GM11168 (cell line): ENCODE results near the gene RB1.
"Not testable (repeated sequence)": the region's sequence is repeated elsewhere in the genome, so short reads cannot be mapped to it uniquely, and the experiment has no call there.

Experiments used
- in situ Hi-C: fragments of 300-500 bp; cut with MboI; formaldehyde crosslinking; loops from one replicate; pipeline ENCODE4 v1.12.0; 2022; ENCODE audit warnings: low sequenced_read_pairs; ENCODE audit not compliant: unreplicated experiment

The RB1 gene

DNA sequence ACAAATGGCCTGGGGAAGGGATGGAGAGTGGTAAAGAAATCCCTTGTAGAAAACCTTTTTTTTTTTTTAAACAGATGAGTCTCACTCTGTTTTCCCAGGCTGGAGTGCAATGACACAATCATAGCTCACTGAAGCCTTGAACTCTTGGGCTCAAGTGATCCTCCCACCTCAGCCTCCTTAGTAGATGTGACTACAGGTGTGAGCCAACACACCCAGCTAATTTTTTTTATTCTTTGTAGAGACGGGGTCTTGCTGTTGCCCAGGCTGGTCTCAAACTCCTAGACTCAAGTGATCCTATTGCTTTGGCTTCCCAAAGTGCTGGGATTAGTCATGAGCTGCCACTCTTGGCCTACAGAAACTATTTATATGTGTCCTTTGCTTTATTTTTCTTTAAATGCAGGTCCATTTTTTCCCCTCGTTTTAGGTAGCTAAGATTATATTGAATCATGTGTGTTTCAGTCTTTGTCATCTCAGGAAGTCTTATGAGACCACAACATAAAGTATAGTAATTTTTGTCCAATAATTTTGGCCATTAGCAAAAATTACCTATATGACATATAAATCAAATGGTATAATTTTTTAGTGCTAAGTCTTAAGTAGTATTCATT, 98.9 kb downstream of the RB1 start:
- in situ Hi-C loops = no loop called here

DNA sequence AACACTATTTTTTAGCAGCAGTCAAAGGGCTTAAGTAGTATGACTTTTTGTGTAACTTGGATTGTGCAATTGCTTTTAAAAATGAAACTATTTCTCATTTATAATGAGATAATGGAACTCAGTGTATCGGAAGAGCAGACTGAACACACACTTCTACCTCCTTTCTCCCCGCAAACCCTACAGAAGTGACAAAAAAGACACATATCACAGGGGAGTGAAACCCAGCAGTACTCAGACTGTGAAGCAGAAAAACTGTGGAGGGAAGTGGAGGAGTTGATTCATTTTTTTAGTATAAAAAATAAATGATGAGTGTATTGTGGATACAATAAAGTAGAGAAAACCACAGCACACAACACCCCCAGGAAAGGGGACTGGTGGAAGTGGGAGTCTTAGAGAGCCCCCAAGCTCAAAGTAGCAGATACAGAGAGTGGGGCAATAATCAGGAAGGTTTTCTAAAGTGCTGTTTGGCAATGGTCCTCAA, 99.6 kb downstream of the RB1 start:
- in situ Hi-C loops = no loop called here

DNA sequence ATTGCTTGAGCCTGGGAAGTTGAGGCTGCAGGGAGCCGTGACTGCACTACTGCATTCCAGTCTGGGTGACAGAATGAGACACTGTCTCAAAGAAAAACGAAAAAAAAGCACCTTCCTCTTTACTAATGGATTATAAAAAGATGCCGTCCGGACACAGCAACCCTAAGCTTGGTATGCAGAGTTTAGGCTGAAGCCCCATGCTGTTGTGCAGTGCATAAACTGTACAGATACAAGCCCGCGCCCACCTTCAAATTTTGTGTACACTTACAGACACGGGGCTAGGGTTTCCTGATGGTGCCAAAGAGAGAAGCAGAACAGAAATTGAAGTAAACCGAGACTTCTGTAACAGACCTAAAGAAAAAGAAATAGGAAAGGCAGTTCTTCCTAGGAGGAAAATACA, 100.4 kb downstream of the RB1 start:
- in situ Hi-C loops = no loop called here

DNA sequence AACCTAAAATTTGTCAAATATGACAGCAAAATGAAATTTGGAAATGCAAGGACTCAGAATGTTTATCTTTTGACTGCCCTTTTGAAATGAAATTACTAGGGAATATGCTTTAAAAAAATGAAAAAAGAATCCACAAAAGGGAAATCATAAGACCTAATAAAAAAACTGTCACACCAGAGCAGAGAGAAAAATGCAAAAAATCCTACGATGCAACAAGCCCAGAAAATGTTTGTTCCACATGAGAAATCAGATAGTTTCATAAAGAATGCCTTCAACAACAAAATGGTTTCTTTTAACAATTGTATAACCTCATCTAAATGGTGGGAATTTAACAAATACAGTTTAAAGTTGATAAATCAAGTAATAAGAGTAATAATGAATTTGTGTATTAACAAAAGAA, 101.4 kb downstream of the RB1 start:
- in situ Hi-C loops = no loop called here

DNA sequence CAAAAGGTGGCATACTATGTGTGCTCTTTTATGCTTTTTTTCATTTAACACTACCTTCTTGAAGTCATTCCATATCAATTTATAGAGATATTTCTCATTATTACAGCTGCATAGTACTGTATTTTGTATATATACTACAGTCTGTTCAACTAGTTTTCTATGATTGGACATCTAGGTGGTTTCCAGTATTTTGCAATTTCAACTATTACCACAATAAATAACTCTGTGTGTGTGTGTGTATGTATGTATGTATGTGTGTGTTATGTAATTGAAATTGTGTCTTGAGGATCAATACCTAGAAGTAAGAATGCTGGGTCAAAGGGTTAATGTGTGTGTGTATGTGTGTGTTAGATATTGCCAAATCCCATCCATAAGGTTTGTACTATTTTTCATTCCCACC, 102.3 kb downstream of the RB1 start:
- in situ Hi-C loops = no loop called here

DNA sequence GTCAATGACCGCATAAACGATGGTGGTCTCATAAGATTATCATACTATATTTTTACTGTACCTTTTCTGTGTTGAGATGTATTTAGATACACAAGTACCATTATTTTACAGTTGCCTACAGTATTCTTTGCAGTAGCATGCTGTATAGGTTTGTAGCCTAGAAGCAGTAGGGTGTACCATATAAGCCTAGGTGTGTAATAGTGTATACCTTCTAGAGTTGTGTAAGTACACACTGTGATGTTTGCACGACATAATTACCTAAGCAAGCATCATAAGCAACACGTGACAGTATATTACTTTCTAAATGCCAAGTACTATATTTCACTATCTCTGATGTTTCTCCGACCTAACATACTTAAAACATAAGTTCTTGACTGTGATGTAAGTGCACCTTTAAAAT, 106.6 kb downstream of the RB1 start:
- in situ Hi-C loops = loop anchor here (5.0 kb wide), 1 partner anchor 167 kb away; no protein-coding TSS in a partner anchor

DNA sequence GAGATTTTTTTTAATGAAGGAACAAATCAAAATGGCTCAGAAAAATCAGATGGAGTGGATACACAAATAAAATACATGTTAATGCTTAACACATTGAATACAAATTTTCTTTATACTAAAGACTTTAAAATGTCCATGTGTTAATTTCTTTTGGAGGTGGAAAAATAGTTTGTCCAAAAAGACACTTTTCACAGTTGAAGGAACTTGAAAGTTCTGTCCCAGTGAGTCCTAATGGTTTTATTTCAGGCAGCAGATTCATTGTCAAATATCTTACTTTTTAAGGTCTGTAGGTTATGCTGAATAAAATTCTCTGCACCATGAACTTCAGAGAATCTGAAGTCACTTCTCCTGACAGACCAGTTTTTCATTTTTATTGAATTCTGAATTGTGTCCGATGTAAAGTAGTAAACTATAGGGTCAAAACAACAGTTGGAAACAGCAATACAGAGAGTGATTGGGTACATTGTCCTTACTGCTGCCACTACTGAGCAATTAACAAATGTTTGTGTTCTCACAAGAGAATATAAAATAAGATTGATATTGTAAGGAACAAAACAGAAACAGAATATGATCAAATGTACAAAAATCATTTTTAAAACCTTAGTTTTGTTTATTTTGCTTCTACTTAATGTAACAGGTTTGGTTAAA, 107.7 kb downstream of the RB1 start:
- in situ Hi-C loops = loop anchor here (5.0 kb wide), 1 partner anchor 166 kb away; no protein-coding TSS in a partner anchor

DNA sequence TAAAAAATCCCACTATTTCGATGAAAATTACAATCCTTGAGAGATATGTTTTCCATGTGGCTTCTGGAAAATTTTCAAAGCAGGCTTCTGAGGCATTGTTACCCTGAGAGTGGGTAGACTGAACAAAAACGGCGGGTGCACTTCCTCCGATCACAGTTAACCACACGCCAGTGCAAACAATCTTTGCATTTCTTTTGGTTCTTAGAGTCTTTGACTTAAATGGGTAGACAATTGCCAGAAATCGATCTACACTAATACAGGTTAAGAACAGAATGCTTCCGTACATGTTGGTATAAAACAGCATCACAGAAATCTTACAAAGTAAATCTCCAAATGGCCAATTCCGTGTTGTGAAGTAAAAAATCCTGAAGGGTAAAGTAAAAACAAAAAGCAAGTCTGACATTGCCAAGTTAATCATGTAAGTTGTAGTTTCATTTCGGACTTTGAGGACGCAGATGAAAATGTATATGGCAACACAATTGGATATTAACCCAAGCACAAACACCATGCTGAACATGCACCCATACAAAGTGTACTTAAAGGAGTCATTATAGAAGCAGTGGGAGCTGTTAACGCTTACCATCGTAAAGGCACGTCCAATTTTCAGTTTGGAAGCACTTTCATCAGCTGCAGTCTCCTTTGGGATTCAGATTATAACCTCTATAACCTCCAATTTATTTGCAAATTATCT, 108.4 kb downstream of the RB1 start:
- in situ Hi-C loops = loop anchor here (5.0 kb wide), 1 partner anchor 165 kb away; no protein-coding TSS in a partner anchor

DNA sequence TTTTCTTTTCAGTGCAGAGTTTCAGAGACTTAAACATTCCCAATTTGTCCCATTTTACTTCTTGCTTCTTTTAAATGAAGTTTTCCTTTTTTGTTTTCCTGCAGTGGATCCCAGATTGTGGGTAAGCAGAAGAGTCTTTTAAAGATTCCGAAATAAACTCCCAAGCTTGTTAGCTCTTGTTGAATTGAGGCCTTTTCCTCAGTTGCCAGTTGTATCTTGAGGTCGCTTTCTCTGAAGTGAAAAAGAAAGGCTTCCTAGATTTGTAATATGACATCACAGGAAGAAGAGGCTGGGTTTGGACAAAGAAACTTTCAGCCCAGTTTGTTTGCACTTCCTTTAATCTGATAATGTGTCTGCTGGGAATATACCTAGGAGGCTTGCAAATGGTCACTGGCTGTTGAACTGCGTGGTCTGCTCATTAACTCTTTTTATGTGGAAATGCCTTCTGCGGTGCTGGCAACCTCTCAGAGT, 109.4 kb downstream of the RB1 start, which contains the start of gene LPAR6:
TSS of gene LPAR6 (minus strand) at position 233 of the 471 bp plus-strand sequence. CDS start 690 bp downstream, outside the sequence.
- in situ Hi-C loops = loop anchor here (5.0 kb wide), 1 partner anchor 164 kb away; no protein-coding TSS in a partner anchor

DNA sequence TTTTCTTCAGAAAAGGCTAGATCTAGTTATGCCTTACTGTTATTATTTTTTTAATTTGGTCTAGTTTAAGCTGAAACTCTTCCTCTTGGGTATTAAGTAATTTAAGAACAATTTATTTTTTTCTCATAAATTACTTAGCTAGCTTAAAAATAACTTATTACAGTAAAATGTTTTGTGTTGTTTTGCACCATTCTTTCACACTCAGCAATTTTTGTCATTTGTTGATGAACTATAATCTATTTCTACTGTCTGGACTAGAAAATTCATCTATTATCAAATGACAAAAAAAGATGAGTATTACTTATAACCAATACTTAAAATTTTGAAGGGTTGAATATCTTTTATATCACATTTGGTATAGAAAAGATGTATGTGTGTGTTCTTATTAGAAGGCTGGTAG, 111.0 kb downstream of the RB1 start:
- in situ Hi-C loops = loop anchor here (5.0 kb wide), 1 partner anchor 163 kb away; no protein-coding TSS in a partner anchor

DNA sequence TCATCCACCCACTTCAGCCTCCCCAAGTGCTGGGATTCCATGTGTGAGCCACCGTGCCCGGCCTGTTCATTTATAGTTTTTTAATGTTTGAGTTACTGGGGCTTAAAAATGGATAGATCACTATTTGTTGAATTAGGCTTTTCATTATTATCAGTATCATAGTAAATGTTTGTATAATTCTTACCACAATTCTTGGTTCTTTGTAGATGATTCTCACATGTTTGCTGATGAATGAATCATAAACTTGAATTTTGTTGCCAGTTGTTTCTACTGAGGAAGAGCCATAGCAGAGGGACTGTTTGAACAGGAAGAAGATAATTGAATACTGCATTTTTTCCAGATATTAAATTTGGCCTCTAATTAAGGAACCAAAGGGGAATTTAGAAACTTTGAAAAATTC, 112.0 kb downstream of the RB1 start:
- in situ Hi-C loops = no loop called here

DNA sequence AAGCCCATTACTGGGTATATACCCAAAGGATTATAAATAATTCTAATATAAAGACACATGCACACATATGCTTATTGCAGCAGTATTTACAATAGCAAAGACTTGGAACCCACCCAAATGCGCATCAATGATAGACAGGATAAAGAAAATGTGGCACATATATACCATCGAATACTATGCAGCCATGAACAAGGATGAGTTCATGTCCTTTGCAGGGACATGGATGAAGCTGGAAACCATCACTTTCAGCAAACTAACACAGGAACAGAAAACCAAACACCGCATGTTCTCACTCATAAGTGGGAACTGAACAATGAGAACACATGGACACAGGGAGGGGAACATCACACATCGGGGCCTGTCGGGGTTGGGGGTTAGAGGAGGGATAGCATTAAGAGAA, 118.5 kb downstream of the RB1 start:
- in situ Hi-C loops = not testable (repeated sequence)

DNA sequence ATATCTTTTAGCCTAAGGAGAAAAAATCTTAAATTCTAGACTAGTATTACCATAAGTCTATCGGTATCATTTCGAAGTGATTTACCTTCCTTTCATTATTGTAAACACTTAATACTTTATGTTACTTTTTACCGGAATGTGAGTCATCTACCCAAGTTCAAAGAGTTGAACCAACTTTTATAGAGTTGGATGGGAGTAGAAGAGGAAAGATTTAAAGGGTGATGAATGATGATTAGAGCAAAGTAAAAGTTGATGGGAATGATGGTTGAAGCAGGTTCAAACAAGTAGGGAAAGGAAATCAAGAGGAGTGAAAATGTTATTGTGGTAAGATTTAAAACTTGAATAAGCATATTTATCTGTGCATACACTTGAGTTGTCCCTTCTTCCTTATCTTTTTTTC, 120.7 kb downstream of the RB1 start:
- in situ Hi-C loops = no loop called here

DNA sequence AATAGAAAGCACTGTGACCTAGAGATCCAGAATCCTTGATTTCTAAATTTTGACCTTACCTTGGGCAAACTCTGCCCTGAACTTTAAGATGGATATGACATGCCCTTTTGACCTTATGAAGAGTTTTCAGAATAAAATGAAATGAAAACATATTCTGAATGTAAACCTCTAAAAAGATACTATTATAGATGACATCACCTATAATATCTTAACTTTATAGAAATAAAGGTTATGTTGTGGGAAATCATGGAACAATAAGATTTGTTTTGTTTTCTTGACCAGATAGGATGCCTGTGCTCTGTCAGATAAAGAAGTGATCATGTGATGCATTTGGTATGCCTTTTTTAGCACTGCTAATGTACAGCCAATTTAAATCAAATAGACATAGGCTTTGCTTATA, 122.5 kb downstream of the RB1 start:
- in situ Hi-C loops = no loop called here

DNA sequence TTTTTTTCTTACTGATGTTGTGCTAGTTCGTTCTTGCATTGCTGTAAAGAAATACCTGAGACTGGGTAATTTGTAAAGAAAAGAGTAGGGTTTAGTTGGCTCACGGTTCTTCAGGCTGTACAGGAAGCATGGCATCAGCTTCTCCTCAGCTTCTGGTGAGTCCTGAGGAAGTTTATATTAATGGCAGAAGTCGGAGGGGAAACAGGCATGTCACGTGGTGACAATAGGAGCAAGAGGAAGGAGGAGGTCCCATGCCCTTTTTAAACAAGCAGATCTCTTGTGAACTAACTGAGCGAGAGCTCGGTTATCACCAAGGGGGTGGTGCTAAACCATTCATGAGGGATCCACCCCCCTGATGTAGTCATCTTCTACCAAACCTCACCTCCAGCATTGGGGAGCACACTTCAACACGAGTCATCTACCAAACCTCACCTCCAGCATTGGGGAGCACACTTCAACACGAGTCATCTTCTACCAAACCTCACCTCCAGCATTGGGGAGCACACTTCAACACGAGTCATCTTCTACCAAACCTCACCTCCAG, 123.3 kb downstream of the RB1 start:
- in situ Hi-C loops = not testable (repeated sequence)

DNA sequence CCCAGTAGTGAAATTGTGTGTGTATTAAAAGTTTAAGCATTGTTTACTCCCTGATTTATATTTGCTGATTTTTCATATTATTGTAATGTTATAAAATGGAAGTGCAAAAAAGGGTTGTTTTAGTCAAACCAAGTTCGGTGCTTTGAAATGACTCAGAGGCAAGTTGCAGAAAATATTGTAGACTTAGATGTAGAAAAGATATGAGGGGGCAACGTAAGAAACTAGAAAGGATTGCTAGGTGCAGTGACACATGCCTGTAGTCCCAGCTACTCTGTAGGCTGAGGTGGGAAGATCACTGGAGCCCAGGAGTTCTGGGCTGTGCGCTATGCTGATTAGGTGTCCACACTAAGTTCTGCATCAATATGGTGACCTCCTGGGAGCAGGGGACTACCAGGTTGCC, 125.5 kb downstream of the RB1 start:
- in situ Hi-C loops = no loop called here

DNA sequence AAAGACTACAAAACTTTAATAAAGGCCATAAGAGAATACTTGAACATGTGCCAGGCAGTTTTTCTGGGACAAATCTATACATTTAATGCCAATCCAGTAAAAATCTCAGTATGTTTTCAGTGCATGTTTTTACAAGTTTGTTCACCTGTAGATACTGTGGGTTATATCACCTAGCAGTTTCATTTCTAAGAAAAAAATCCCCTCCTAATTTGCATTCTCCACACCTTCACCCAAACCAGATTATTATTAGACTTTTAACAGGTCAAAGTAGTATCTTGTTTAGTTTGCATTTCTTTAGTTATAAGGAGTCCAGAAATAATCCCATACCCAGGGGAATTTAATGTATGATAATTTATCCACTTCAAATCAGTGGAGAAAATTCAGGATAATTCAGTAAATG, 126.3 kb downstream of the RB1 start:
- in situ Hi-C loops = no loop called here

DNA sequence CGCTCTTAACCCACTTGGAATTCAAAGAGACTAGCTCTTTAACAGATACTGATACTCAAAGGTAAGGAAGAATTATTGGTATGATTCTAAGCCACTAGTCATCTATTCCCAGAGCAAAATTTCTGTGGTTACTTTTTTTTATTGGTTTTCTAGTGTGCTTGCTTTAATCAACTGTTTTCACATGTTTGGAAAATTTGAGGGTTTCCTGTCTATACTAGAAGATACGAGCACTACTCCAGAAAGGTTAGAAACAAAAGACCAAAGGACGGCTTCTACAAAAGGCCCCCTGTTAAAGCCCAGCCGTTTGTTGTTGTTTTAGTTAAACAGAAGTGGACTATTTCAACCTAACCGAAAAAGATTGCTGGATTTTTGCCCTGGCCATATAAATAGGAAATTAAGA, 127.9 kb downstream of the RB1 start:
- in situ Hi-C loops = no loop called here

DNA sequence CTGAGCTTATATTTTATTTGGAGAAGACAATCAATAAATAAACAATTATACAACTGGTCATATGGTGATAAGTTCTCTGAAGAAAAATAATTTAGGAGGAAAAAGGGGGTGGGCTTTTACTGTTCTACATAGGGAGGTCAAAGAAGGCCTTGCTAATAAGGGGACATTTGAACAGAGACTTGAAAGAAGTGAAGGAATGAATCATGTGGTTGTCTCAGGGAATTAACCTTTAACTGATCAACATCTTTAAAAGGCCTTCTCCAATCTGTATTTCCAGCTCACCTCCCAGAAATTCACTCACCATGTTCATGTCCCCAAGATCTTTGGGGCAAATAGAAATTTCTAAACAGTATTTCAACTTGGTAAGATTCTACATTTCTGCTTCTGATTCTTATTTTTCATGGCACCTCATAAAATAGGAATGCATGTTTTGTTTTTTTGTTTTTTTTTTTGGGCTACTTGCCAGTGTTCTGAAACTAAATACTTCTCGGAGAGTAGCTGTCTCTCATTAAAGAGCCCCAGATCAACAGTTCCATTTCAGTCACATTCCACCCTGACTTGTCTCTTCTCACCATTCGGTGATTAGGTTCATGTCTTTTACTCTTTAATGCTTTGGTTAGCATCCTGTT, 128.6 kb downstream of the RB1 start:
- in situ Hi-C loops = no loop called here

DNA sequence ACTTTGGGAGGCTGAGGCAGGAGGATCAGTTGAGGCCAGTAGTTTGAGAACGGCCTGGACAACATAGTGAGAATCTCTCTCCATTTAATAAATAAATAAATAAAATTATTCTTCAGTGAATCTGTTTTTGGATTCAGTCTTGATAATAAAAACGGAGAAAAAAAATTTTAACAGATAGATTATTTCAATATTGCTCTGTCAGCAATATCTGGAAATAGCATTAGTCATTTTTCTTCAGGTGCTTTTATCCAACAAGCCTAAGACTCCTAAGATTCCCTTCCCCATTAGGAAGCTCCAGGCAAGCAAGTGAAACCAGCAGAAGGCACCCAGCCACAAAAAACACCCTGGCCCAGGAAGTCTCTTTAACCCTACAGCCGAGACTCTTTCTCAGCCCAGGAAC, 130.6 kb downstream of the RB1 start:
- in situ Hi-C loops = no loop called here
